Thyroid gland (tissue), 4 donors: ENCODE results near the gene MUC20.

Experiments
- POLR2A ChIP-seq, 2 donors: fragments of 450-650 bp; IDR thresholded peaks; one replicate each; pipeline ENCODE4 v1.6.1; 2017; ENCODE audit warnings: antibody characterized with exemption in 2 of 2, mild to moderate bottlenecking in 2 of 2, moderate library complexity in 1 of 2
- TF ChIP-seq, protein P1 (sequence below), 6 experiments: fragments of 200-600 bp in 3 of 6; fragments of 450-650 bp in 3 of 6; sonication (generic) in 3 of 6; IDR thresholded peaks; one replicate each; pipeline ENCODE4 v1.5.1; 2016 to 2019; ENCODE audit warnings: antibody characterized with exemption in 6 of 6, mild to moderate bottlenecking in 2 of 6, inconsistent platforms in 1 of 6, moderate library complexity in 1 of 6

GRCh38 chr3:195757827-195758226 is 37.0 kb downstream of the MUC20 start:
- TF ChIP-seq, protein P1, sequence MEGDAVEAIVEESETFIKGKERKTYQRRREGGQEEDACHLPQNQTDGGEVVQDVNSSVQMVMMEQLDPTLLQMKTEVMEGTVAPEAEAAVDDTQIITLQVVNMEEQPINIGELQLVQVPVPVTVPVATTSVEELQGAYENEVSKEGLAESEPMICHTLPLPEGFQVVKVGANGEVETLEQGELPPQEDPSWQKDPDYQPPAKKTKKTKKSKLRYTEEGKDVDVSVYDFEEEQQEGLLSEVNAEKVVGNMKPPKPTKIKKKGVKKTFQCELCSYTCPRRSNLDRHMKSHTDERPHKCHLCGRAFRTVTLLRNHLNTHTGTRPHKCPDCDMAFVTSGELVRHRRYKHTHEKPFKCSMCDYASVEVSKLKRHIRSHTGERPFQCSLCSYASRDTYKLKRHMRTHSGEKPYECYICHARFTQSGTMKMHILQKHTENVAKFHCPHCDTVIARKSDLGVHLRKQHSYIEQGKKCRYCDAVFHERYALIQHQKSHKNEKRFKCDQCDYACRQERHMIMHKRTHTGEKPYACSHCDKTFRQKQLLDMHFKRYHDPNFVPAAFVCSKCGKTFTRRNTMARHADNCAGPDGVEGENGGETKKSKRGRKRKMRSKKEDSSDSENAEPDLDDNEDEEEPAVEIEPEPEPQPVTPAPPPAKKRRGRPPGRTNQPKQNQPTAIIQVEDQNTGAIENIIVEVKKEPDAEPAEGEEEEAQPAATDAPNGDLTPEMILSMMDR (IDR thresholded peaks at IDR 0.05): no peak
- no peak for TF ChIP-seq POLR2A (IDR thresholded peaks at IDR 0.05)
